HG02970 (cell line): Measurements from ENCODE around the gene PAX5.

ENCODE experiments used
- ATAC-seq: cut with Tn5 transposase; IDR thresholded peaks from one replicate; pipeline ENCODE4 v1.9.1; 2021; ENCODE audit warnings: mild to moderate bottlenecking, moderate library complexity, moderate number of reproducible peaks; ENCODE audit not compliant: unreplicated experiment, low FRiP score

Gene PAX5

GRCh38 chr9:36936498-36936831 is 97.6 kb downstream of the PAX5 start:
- no peak for ATAC-seq

GRCh38 chr9:36935768-36936497 is 98.1 kb downstream of the PAX5 start:
- ATAC-seq, result peak; percentile 50

- no peak for ATAC-seq
Observed at GRCh38 chr9:36935332-36935731, 98.7 kb downstream of the PAX5 start.

GRCh38 chr9:36934478-36935065 is 99.5 kb downstream of the PAX5 start:
- ATAC-seq, result no peak

GRCh38 chr9:36933676-36934215 is 100.3 kb downstream of the PAX5 start:
- ATAC-seq, result no peak

GRCh38 chr9:36932198-36932597 is 101.9 kb downstream of the PAX5 start:
- no peak for ATAC-seq

GRCh38 chr9:36930941-36931340 is 103.1 kb downstream of the PAX5 start:
- no peak for ATAC-seq

GRCh38 chr9:36929350-36929675 is 104.8 kb downstream of the PAX5 start:
- no peak for ATAC-seq

GRCh38 chr9:36928670-36929349 is 105.3 kb downstream of the PAX5 start:
- ATAC-seq, result peak; percentile 42

- no peak for ATAC-seq
Observed at GRCh38 chr9:36928210-36928609, 105.9 kb downstream of the PAX5 start.

- ATAC-seq, result no peak
Observed at GRCh38 chr9:36924757-36925432, 109.2 kb downstream of the PAX5 start.

GRCh38 chr9:36924071-36924470 is 110.0 kb downstream of the PAX5 start:
- no peak for ATAC-seq

GRCh38 chr9:36923025-36923625 is 110.9 kb downstream of the PAX5 start:
- no peak for ATAC-seq

GRCh38 chr9:36922548-36922947 is 111.5 kb downstream of the PAX5 start:
- ATAC-seq, result no peak

GRCh38 chr9:36914212-36914577 is 119.9 kb downstream of the PAX5 start:
- ATAC-seq, result no peak

GRCh38 chr9:36913393-36914211 is 120.5 kb downstream of the PAX5 start:
- no peak for ATAC-seq

GRCh38 chr9:36912620-36913019 is 121.4 kb downstream of the PAX5 start:
- ATAC-seq, result no peak

- no peak for ATAC-seq
Observed at GRCh38 chr9:36911601-36912412, 122.3 kb downstream of the PAX5 start.

GRCh38 chr9:36911037-36911436 is 123.0 kb downstream of the PAX5 start:
- no peak for ATAC-seq
